OCI-LY1 (cell line): Measurements from ENCODE around the gene SORBS1.

Source experiments
- H2AFZ ChIP-seq: fragments of 200-600 bp; sonication (generic), shearing (Covaris generic); 2 replicates; pipeline ENCODE4 v1.6.0; 2014; ENCODE audit warnings: antibody characterized with exemption, mild to moderate bottlenecking, low read length
- H3F3A ChIP-seq: fragments of 200-600 bp; sonication (generic), shearing (Covaris generic); 2 replicates; pipeline ENCODE4 v1.6.0; 2014; ENCODE audit warnings: mild to moderate bottlenecking, antibody characterized with exemption, low read length, moderate library complexity; ENCODE audit not compliant: insufficient read depth
- H3K27ac ChIP-seq: fragments of 200-600 bp; sonication (generic); 2 replicates; pipeline ENCODE4 v1.5.1; 2014; ENCODE audit warnings: low read length, mixed run types, mild to moderate bottlenecking, low read depth; ENCODE audit not compliant: poor library complexity, severe bottlenecking
- H3K27me3 ChIP-seq: fragments of 200-600 bp; sonication (generic); 2 replicates; pipeline ENCODE4 v1.6.0; 2014; ENCODE audit warnings: antibody characterized with exemption, mild to moderate bottlenecking, low read length, moderate library complexity; ENCODE audit not compliant: insufficient read depth
- H3K36me3 ChIP-seq: fragments of 200-600 bp; sonication (generic); 2 replicates; pipeline ENCODE4 v1.6.1; 2014; ENCODE audit warnings: mild to moderate bottlenecking, antibody characterized with exemption, low read length, moderate library complexity, mixed read lengths; ENCODE audit not compliant: insufficient read depth
- H3K4me1 ChIP-seq: fragments of 200-600 bp; sonication (generic); 2 replicates; pipeline ENCODE4 v1.5.1; 2014; ENCODE audit warnings: mild to moderate bottlenecking, low read length, moderate library complexity; ENCODE audit not compliant: insufficient read depth, severe bottlenecking
- H3K4me2 ChIP-seq: fragments of 200-600 bp; sonication (generic), shearing (Covaris generic); 2 replicates; pipeline ENCODE4 v1.6.1; 2014; ENCODE audit warnings: low read length
- H3K4me3 ChIP-seq: fragments of 200-600 bp; sonication (generic); 2 replicates; pipeline ENCODE4 v1.5.1; 2014; ENCODE audit warnings: low read length, low read depth, mild to moderate bottlenecking, mixed read lengths; ENCODE audit not compliant: poor library complexity, severe bottlenecking
- H3K79me2 ChIP-seq: fragments of 200-600 bp; shearing (Covaris generic); 2 replicates; pipeline ENCODE4 v1.6.1; 2016; ENCODE audit warnings: mixed run types, low read length, mixed read lengths; ENCODE audit not compliant: insufficient read depth
- H3K9ac ChIP-seq: fragments of 200-600 bp; sonication (generic), shearing (Covaris generic); 2 replicates; pipeline ENCODE4 v1.6.1; 2014; ENCODE audit warnings: mild to moderate bottlenecking, low read length, mixed read lengths
- H3K9me2 ChIP-seq: fragments of 200-600 bp; sonication (generic), shearing (Covaris generic); 2 replicates; pipeline ENCODE4 v1.6.1; 2014; ENCODE audit warnings: low read depth, mild to moderate bottlenecking, low read length, mixed read lengths
- H3K9me3 ChIP-seq: fragments of 200-600 bp; shearing (Covaris generic); 2 replicates; pipeline ENCODE4 v1.6.1; 2014; ENCODE audit warnings: low read length, mixed read lengths
- H4K20me1 ChIP-seq: fragments of 200-600 bp; sonication (generic), shearing (Covaris generic); 2 replicates; pipeline ENCODE4 v1.6.0; 2016; ENCODE audit warnings: mild to moderate bottlenecking, low read length; ENCODE audit not compliant: insufficient read depth
- EZH2 ChIP-seq: fragments of 200-600 bp; sonication (generic), shearing (Covaris generic); IDR thresholded peaks from 2 replicates; pipeline ENCODE4 v1.8.0; 2017; ENCODE audit warnings: borderline replicate concordance, mixed run types, mild to moderate bottlenecking, antibody characterized with exemption, low read length, moderate library complexity, mixed read lengths
- TF ChIP-seq, protein P1 (sequence below): fragments of 200-600 bp; sonication (generic), shearing (Covaris generic); IDR thresholded peaks from 2 replicates; pipeline ENCODE4 v1.5.1; 2017; ENCODE audit warnings: mild to moderate bottlenecking, antibody characterized with exemption, low read length, moderate library complexity, mixed read lengths

The SORBS1 gene

DNA sequence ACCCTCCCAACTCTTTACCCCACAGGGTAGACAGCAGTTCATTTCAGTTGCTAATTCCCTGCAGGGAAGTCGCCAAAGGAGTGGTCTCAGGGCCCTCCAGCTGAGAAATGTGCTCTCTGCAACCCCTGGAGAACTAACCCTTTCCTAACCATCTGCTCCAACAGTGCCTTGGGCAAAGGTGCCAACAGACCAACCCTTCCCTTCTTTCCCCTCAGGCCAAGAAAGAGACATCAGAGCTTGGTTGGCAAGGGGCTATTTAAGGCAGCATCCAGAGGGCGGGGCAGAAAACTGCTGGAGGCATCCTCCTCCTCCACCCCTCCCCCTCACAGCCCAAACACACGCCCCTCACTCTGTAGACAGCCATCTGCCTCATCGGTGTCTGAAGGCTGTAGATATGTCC lies 1.7 kb downstream of the SORBS1 start:
- H3K27ac ChIP-seq: no peak overlapping the region
- no peaks in the 10 kb centered on the region for H3F3A ChIP-seq
- H3K36me3 ChIP-seq: no peaks in the 10 kb centered on the region
- H3K4me2 ChIP-seq: no peak overlapping the region
- H3K79me2 ChIP-seq: no peaks in the 10 kb centered on the region
- no peak overlapping the region for H3K9ac ChIP-seq
- no peaks in the 10 kb centered on the region for H3K4me1 ChIP-seq
- H3K9me3 ChIP-seq: no peaks in the 10 kb centered on the region
- H3K4me3 ChIP-seq: no peak overlapping the region
- no peak overlapping the region for H2AFZ ChIP-seq
- no peaks in the 10 kb centered on the region for H3K9me2 ChIP-seq
- H3K27me3 ChIP-seq: no peaks in the 10 kb centered on the region
- H4K20me1 ChIP-seq: no peaks in the 10 kb centered on the region
- no peak for TF ChIP-seq EZH2
- TF ChIP-seq, protein P1, sequence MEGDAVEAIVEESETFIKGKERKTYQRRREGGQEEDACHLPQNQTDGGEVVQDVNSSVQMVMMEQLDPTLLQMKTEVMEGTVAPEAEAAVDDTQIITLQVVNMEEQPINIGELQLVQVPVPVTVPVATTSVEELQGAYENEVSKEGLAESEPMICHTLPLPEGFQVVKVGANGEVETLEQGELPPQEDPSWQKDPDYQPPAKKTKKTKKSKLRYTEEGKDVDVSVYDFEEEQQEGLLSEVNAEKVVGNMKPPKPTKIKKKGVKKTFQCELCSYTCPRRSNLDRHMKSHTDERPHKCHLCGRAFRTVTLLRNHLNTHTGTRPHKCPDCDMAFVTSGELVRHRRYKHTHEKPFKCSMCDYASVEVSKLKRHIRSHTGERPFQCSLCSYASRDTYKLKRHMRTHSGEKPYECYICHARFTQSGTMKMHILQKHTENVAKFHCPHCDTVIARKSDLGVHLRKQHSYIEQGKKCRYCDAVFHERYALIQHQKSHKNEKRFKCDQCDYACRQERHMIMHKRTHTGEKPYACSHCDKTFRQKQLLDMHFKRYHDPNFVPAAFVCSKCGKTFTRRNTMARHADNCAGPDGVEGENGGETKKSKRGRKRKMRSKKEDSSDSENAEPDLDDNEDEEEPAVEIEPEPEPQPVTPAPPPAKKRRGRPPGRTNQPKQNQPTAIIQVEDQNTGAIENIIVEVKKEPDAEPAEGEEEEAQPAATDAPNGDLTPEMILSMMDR: no peak

DNA sequence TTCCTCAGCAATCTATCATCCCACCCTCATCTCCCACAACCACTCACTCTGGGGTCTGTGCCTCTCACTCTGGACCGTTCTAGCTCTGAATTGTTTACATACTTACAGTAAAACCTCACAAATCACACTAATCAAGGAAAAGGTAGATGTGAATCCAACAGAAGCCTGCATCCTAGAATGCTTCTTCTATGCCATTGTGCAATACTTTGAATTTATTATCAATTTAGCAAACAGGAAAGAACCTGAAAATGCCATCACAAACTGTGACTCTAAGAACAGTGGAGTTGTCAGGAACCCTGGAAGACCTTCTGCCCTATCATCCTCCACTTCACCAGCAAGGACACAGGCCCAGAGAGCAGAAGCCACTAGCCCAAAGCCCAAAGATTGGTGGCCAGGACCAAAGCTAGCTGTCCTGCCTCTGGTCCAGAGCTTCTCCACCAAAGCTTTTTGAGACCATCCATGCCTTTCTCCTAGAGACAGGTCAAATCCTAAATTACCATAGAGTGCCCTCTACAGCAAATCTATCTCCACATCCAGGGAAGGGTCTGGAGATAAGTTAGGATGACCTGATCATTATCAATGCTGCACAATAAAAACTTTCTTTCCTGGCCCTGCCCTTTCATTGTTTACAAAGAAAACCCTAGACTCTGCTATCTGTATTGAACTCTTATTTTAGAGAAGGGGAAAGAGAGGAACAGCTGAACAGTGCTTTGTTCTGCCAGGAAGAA lies 2.4 kb downstream of the SORBS1 start:
- H3K36me3 ChIP-seq: no peaks in the 10 kb centered on the region
- no peak overlapping the region for H3K27ac ChIP-seq
- H3K9me3 ChIP-seq: no peaks in the 10 kb centered on the region
- H4K20me1 ChIP-seq: no peaks in the 10 kb centered on the region
- no peak overlapping the region for H3K4me2 ChIP-seq
- no peaks in the 10 kb centered on the region for H3K4me1 ChIP-seq
- H3K79me2 ChIP-seq: no peaks in the 10 kb centered on the region
- no peaks in the 10 kb centered on the region for H3F3A ChIP-seq
- H2AFZ ChIP-seq: no peak overlapping the region
- H3K9ac ChIP-seq: no peak overlapping the region
- H3K27me3 ChIP-seq: no peaks in the 10 kb centered on the region
- no peaks in the 10 kb centered on the region for H3K9me2 ChIP-seq
- TF ChIP-seq, protein P1: no peak
- TF ChIP-seq EZH2: no peak
- no peak overlapping the region for H3K4me3 ChIP-seq

GRCh38 chr10:95556994-95557767 lies 4.0 kb downstream of the SORBS1 start:
- Histone ChIP-seq H3K27ac (no peak overlapping the region), H3K4me3 (no peak overlapping the region), H3K9me2 (no peaks in the 10 kb centered on the region), H3K9me3 (no peaks in the 10 kb centered on the region), H3K4me2 (no peak overlapping the region), H4K20me1 (no peaks in the 10 kb centered on the region), H3K4me1 (no peaks in the 10 kb centered on the region), H2AFZ (no peak overlapping the region), H3K9ac (no peak overlapping the region), H3K27me3 (no peaks in the 10 kb centered on the region), H3F3A (no peaks in the 10 kb centered on the region), H3K36me3 (no peaks in the 10 kb centered on the region), H3K79me2 (no peaks in the 10 kb centered on the region)
- TF ChIP-seq, protein P1: no peak
- TF ChIP-seq EZH2: no peak
